Endometrial microvascular endothelial cells (primary cell): ENCODE data around the gene SPATA2. TPM values are rescaled to one million over a fixed set of nuclear protein-coding genes. Genes with fewer than 3 reads are reported as not detected.

Experiments
- in situ Hi-C: cut with HindIII; loops from 2 replicates; pipeline ENCODE4 v1.10.0; 2017; ENCODE audit warnings: low sequenced_read_pairs, low pct_unique_long_range_greater_than_20kb; ENCODE audit errors: inconsistent ontology term
- total RNA-seq: library from RNA; depleted of rRNA; stranded (reverse); fragments of >200 nt; gene quantifications from one replicate; pipeline ENCODE4 v1.2.3, GENCODE V29; 2015; ENCODE audit errors: inconsistent ontology term

SPATA2 gene
- total RNA-seq, 1 donor from 2014 or later, result 3.8 TPM

DNA sequence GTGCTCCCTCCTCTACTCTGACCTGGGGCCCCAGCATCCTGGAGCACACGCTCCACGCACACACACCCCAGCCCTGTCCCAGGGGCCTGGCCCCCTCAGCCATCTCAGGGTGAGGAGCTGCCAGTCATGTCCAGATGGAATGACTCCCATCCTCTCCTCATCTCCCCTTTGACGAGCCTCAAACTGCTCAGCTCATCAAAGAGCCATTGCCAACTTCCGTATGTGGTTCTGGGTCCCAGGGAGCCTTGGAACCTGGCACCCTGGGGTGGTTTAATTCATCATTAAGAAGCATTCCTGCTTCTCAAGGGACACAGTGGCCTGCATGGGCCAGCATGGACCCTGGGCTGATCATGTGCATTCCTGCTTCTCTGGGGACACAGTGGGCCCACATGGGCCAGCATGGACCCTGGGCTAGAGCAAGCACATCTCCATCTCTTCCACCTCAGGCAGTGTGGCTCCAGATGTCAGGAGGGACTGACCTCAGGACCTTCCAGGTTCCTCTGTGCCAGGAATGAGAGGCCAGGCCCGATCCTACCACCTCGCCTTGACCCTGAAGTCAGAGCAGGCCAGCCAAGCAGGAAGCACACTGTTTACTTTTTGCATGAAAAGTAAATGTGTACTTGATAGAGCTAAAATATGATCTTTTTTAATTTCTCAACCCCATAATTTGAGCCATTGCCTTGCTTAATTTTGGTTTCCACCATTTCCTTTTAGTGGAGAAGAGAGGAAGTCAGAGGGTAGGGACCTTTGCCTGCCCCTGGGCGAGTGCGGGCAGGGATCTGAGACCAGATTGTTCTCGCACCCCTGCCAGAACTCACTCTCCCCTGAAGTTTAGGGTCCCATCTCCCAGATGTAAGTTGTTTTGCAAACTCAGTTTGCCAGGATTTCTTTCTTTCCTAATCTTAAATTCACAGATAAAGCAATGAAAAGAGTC, 26.1 kb downstream of the SPATA2 start:
- in situ Hi-C loops, result no loop called here

DNA sequence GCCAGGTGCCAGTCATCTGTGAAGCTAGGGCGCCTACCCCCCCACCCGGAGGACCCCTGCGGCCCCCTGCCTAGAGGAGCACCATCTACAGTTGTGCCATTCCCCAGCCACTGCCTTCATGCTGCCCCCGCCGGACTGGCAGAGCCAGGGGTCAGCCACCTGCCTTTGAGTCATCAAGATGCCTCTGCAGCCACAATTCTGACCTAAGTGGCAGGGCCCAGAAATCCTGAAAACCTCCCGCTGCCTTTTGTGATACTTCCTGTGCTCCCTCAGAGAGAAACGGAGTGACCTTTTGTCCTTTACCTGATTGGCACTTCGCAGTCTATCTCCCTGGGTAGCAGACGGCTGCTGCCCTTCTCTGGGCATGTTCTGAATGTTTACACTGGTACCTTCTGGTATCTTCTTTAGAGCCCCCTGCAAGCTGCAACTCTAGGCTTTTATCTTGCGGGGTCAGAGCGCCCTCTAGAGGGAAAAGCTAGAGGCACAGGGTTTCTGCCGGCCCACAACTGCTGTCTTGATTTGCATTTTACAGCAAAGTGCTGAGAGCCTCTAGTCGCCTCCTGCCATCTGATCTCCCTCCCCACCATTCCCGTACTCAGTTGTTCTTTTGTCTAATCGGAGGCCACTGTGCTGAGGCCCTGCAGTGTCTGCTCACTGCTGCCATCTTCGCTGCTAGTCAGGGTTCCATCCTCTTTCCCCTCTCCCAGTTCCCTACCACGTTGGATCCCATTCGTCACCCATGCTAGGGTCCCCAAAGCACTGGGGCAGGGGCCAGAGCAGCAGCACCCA, 26.9 kb downstream of the SPATA2 start:
- in situ Hi-C loops, result no loop called here

DNA sequence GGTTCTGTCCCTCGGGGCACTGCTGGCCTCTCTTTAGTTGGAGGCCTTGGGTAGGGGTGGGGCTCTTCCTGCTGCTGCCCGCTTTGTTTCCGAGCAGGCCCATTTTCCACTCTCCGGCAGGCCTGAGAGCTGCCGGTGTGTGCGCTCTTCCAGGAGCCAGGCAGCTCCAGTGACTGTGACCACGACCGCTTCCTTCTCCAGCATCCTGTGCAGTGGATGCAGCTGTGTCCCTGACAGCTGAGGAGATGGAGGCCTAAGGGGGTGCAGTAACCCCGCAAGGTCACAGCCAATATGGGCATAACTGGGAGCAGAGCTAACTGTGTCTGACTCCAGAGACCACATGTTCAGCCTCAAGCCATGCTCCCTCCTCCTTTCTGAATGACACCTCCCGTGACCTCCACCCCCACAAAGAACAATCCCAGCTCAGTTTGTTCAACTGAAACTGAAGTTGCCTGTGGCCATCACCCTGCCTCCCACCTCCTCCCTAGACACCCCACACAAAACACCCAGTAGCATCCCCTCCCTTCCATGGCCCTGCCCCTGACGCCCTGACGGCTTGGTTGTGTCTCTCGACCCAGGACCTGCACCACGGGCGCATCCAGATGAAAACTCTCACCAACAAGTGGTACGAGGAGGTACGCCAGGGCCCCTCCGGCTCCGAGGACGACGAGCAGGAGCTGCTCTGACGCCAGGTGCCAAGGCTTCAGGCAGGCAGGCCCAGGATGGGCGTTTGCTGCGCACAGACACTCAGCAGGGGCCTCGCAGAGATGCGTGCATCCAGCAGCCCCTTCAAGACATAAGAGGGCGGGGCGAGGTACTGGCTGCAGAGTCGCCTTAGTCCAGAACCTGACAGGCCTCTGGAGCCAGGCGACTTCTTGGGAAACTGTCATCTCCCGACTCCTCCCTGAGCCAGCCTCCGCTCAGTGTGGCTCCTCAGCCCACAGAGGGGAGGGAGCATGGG, 27.8 kb downstream of the SPATA2 start:
- in situ Hi-C loops, result no loop called here

DNA sequence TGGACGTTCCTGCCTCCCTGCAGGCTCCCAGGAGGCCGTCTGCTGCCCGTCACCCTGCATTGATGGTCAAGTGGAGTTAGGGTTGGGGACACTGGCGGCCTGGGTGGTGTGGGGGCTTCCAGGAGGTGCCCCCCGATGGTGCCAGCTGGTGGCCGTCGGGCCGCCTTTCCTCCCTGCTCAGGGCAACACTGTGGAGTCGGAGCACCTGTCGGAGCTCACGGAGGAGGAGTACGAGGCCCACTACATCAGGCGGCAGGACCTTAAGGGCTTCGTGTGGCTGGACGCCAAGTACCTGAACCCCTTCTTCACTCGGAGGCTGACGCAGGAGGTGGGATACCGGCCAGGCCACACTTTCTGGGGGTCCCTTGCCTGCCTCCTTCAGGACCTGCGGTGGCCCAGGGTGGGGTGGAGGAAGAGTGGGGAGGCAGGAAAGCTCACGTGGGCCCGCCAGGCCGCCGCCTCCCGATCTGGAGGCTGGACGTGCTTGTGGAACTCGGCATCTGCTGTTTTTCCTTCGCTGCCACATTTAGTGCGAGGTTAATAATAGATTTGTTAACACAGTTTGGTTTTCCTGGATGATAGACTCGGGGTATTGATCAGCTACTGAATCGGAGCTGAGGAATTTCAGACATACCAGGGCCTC, 28.6 kb downstream of the SPATA2 start:
- in situ Hi-C loops, result no loop called here

DNA sequence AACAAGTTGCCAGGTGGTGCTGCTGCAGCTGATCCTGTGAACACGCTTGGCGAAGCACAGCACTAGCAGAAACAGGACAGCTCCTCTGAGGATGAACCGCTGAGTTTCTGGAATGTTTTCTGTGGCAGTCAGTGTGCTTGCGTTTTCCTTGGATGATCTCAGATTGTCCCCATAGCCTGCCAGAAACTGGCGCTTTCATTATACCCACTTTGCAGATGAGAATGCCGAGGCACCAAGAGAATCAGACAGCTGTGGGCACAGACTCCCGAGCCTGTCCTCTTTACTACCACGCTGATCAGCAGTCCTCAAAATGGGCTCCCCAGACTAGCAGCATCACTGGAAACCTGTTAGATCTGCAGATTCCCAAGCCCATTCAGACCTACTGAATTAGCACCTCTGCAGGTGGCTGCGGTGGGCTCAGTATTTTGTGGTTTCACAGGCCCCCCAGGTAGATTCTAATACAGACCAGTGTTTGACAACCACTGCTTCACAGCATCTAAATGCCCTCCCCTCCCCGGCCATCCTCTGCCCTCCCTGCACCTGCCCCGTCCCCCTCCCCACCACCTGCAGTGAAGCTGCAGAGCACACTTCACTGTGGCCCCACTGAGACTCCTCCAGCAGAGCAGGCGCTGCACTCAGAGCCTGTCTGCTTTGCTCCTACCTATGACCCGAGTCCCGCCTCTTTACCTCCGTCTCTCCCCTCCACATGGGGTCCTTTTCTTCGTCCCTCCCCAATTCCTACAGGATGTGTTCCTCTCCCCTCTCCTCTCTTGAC, 29.6 kb downstream of the SPATA2 start:
- in situ Hi-C loops, result no loop called here

DNA sequence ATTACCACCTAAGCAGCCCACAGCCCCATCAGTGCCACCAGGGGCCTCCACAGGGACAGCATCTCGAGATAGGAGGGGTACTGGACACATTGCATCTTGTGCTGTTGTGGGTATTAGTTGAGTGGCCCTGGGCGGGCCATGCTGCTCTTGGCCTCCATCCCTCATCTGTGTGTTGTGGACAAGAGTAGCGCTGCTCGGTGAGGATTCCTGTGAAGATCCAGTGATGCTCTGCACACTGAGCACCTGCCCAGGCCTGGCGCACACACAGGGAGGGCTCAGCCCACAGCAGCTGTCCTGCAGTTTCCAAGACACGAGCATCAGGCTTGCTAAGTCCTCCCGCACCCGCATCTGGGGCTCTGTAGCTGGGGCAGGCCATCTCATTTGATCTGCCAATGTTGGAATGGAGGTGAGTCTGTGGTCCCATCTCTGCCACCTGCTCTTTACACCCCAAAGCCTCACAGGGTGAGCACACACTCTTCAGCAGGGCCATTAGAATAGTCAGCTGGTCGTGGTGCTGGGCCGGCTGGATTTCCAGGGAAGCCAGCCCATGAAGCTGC, 32.0 kb downstream of the SPATA2 start:
- in situ Hi-C loops, result no loop called here

DNA sequence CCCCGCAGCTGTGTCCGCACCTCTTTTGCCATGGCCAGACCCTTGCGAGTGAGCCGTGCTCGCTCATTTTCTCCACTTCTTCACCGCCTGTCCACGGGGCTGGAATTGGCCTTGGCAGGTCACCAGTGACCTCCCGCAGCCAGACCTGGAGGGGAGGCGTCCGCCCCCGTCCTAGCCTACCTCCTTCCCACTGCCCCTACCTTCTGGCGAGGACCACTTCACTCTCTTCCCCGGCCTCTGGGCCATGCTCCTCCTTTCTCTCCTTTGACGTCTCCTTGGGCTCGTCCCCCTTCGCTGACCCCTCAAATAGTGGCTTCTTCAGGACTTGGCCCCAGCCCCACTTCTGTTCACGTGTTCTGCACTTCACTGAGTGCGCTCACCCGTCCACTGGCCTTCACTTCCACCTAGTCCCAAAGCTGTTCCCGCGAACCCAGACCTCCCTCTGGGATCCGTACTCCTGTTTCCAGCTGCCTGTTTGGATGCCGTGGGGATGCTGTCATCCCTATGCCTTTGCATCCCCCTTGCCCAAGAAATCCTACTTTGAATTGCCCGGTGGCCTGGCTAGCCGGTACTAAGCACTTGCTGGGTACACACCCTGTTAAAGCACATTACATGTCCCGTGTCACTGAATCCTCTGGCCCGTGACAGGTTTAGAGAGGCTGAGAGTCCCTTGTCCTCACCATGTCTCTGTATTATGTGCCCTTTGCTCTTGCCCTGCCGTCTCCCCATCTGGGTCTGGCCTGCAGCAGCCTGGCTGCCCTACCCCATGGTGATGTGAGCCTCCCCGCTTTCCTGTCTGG, 33.0 kb downstream of the SPATA2 start:
- in situ Hi-C loops, result no loop called here

DNA sequence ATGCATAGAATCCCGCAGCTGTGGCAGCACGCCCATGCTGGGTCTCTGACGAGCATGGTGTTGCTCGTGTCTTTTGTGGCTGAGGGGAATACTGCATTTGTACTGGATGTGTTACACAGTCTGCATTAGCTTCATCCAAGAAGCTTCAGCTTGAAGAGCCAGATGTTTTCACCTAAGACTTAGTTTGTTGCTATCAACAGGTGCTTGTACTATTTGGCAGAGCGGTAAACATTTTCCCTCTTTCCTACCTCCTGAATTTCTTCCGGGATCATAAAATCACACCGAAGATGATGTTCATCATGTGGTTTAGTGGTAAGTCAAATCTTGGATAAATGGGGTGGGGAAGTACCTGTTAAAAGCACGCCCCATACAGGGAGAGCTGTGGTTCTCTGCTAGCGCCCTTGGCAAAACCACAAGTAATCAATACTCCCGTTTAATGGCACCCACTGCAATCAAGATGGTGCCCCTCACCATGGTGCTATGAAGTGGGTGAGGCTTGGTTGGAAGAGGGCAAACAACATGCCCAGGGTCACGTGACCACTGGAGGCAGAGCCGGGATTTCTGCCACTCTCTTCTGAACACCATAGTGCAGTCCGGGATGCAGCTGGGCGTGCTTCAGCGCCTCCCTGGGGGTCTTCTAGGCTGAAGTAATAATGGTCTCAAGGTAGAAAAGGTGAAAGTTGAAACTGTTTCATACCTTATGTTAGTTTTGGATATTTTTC, 34.4 kb downstream of the SPATA2 start:
- in situ Hi-C loops, result no loop called here

DNA sequence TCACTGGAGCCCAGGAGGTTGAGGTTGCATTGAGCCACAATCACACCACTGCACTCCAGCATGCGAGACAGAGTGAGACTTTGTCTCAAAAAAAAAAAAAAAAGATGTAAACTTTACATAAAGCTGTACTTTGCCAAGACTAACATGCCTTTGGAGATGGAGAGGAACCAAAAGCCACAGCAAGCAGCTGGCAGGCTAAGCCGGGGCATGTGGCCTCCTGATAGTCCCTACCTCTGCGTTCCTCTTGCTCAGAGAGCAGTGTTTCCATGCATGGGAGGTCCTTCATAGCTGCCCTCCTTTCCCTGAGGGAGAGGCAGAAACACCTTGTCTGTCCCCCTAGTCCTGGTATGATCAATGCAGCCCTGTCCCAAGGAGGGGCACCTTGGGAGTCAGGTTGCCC, 35.2 kb downstream of the SPATA2 start:
- in situ Hi-C loops, result no loop called here

DNA sequence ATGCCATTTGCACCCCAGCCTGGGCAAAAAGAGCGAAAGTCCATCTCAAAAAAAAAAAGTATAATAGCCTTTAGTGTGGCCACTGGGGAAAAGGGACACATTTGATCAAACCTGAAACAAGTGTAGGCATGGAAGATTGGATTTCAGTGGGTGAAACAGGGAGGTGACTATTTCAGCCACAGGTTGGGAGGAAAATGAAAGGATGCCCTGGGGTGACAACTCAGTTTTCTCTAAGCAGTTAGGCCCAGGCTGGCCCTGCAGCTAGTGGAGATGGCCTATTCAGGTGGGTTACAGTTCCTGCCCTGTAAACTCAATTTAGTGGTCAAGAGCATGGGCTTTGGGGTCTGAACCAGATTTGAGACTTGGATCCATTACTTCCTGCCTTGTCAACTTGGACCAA, 36.4 kb downstream of the SPATA2 start:
- in situ Hi-C loops, result no loop called here

DNA sequence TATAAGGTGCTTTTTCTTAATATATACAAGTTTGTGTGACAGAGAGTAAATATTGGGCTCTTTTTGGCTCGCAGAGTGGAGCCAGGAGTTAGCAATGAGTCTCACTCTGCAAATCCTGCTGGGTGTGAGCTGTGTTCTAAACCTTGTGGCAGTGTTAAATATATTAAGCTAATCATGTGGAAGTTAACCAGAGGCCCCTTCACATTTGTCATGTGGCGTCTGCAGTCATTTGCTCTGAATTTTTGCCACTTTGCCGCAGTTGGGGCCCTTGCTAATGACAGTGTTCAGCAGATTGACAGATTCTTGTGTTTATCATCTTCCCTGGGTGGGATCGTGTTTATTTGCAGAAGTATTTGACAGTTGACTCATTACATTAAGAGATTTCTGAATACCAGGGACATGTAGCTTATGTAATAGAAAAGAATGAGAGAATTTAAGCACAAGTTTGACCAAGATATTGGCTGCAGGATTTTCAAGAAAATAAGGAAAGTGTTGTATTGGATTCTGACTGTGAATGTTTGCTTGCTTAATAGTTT, 37.9 kb downstream of the SPATA2 start:
- in situ Hi-C loops, result no loop called here

DNA sequence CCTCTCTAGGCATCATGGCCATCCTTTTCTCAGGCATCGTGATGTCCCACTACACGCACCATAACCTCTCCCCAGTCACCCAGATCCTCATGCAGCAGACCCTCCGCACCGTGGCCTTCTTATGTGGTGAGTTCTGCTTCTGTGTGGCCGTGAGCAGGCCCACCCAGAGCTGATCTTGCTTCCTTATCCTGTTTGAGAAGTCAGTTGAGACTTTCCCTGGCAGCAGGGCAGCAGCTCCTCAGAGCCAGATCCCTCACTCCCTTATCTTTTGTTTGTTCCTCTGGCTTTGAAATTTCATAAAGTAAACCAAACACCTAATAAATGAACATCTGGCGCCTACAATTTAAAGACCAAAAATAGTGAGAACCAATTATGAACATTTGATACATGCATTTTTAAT, 40.6 kb downstream of the SPATA2 start:
- in situ Hi-C loops, result no loop called here

DNA sequence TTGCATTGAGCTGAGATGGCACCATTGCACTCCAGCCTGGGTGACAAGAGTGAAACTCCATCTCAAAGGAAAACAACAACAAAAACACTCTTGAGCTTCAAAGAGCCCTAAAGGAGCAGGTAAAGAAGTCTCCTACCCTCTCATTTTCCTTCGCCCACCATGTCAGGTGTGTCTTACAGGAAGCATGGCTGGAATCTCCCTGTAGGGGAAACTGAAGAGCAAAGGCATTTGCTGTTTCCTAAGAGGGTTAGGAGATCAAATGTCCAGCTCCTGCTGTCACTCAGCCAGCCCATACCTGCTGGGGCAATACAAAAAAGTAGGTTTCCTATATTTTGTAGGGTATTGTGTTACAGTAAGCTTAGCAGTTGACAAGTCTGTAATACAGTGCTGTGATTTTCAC, 43.3 kb downstream of the SPATA2 start:
- in situ Hi-C loops, result no loop called here

DNA sequence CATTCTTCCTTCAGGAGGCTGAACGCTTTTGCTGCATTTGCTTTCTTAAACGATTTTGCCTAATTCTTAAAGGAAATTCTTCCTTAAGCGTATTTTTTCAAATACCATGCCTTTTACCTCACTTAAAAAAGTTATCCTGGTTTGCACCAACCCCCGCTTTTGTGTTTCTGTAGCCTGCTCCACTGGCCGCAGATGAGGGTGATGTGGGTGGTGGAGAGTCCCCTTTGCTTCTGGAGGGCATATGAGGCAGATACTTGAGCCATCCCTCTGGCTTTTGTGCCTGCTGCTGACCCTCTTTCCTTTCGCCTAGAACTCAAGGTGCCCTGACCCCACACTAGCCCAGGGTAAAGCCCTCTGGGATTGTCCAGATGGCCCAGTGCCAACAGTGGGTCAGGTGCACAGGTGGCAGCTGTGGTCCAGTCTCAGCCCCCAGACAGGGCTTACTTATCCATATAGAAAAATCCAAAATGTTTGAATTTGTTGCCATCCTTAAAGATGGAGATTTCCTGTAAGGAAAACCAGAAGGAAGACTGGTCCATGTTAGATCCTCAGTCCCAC, 43.9 kb downstream of the SPATA2 start:
- in situ Hi-C loops, result no loop called here

DNA sequence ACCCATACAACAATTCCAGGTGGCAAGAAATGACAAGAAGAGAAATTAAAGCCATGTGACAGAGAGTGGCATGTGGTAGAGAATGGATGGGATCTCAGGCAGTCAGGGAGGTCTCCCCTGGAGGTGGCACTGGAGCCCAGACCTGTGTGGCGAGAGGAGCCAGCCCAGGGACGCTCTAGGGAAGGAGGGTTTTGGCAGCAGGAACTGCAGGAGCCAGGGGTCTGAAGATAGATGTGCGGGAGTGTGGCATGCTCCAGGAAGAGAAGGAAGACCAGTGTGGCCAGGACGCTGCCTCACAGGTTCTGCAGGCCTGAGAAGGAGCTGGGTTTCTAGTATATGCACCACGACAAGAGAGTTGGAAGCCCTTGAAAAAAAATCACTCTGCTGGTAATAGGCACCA, 45.1 kb downstream of the SPATA2 start:
- in situ Hi-C loops, result no loop called here

DNA sequence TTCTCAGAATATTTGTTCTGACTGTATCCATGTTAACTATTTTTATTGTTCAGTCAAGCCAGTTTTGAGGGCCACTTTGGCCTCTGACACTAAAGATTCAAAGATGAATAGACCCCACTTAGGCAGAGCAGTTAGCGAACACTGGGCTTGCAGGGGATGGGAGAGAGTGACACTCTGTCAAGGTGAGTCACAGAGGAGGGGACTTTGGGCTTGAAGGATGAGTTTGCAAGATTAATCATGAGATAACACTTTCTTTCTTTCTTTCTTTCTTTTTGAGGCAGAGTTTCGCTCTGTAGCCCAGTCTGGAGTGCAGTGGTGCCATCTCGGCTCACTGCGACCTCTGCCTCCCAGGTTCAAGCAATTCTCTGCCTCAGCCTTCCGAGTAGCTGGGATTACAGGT, 46.4 kb downstream of the SPATA2 start:
- in situ Hi-C loops, result no loop called here
